Upper lobe of right lung (tissue), 1 donor: Measurements from ENCODE around the gene UTP4. TPM values are rescaled to one million over a fixed set of nuclear protein-coding genes. Genes with fewer than 3 reads are reported as not detected.

Experiments used
- ATAC-seq: fragments of 200-7000 bp; cut with Tn5 transposase; one replicate; pipeline ENCODE4 v1.9.1; 2020; ENCODE audit warnings: mild to moderate bottlenecking, moderate library complexity
- DNase-seq: peaks from one replicate; pipeline ENCODE4 v3.0.0-alpha.2; 2020
- H3K27ac ChIP-seq: fragments of 200-600 bp; one replicate; pipeline ENCODE4 v1.8.0; 2022
- H3K27me3 ChIP-seq: fragments of 200-600 bp; one replicate; pipeline ENCODE4 v1.8.0; 2022; ENCODE audit warnings: mild to moderate bottlenecking
- H3K36me3 ChIP-seq: fragments of 200-600 bp; one replicate; pipeline ENCODE4 v1.8.0; 2022
- H3K4me1 ChIP-seq: fragments of 200-600 bp; one replicate; pipeline ENCODE4 v1.8.0; 2022
- H3K4me3 ChIP-seq: fragments of 200-600 bp; one replicate; pipeline ENCODE4 v1.8.0; 2022; ENCODE audit warnings: mild to moderate bottlenecking
- H3K9me3 ChIP-seq: fragments of 200-600 bp; one replicate; pipeline ENCODE4 v1.8.0; 2022
- intact Hi-C: fragments of 100-400 bp; cut with DNase I; formaldehyde crosslinking; loops from one replicate; pipeline ENCODE4 v1.11.0; 2022
- total RNA-seq: library from RNA; stranded (reverse); fragmentation: NEBNext Ultra II Directional; extraction: Animal tissue kit (Norgen Biotek cat#: 25700); gene quantifications from one replicate; pipeline ENCODE4 v1.2.1, GENCODE V29; 2021
- TF ChIP-seq, protein P1 (sequence below): fragments of 200-600 bp; IDR thresholded peaks from one replicate; pipeline ENCODE4 v1.8.0; 2022; ENCODE audit warnings: antibody characterized with exemption
- donor health status: DM: no; HTN: yes; CAD: no; lungs with severe emphysema.

The UTP4 gene
- total RNA-seq, 1 donor from 2014 or later: 36.5 TPM

DNA sequence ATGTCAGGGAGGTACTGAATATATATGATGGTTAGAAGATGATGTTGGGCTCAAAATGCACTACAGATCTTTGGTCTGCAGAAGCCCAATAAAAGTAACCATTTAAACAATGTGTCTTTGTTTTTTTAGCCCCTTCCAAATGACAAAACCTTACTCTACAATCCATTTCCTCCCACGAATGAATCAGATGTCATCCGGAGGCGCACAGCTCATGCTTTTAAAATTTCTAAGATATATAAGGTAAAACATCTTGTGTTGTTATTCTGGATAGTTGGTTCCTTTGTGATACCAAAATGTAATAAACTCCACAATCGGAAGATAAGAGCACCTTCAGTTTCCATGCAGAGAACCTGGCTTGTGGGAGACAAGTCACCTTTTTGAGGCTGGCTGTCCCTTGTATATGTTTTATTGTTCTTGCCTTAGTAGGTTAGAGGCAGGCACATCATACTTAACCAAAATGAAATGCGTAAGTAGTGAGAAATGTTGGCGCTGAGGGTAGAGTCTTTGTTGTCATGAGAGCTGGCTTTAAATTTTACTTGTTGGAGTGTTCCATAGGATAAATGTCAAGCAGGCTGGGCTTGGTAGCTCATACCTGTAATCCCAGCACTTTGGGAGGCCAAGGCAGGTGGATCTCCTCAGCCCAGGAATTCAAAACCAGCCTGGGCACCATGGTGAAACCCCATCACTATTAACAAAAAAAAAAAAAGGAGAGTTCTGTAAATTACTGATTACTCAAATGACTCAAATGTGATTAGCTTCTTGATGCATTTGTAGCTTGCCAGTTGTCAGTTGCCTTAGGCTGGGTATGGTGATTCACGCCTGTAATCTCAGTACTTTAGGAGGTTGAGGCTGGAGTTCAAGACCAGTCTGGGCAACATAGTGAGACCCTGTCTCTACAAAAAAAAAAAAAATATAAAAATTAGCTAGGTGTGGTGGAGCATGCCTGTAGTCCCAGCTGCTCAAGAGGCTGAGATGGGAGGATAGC lies 34.8 kb downstream of the UTP4 start:
- no peaks in the 10 kb centered on the region for H3K27me3 ChIP-seq
- no peak overlapping the region for H3K4me3 ChIP-seq
- DNase-seq (no peak), ATAC-seq (no peak)
- H3K4me1 ChIP-seq: peaks cover 18% of the 10 kb centered on the region
- peaks cover 58% of the 10 kb centered on the region for H3K36me3 ChIP-seq
- intact Hi-C loops: no loop called here
- TF ChIP-seq, protein P1, sequence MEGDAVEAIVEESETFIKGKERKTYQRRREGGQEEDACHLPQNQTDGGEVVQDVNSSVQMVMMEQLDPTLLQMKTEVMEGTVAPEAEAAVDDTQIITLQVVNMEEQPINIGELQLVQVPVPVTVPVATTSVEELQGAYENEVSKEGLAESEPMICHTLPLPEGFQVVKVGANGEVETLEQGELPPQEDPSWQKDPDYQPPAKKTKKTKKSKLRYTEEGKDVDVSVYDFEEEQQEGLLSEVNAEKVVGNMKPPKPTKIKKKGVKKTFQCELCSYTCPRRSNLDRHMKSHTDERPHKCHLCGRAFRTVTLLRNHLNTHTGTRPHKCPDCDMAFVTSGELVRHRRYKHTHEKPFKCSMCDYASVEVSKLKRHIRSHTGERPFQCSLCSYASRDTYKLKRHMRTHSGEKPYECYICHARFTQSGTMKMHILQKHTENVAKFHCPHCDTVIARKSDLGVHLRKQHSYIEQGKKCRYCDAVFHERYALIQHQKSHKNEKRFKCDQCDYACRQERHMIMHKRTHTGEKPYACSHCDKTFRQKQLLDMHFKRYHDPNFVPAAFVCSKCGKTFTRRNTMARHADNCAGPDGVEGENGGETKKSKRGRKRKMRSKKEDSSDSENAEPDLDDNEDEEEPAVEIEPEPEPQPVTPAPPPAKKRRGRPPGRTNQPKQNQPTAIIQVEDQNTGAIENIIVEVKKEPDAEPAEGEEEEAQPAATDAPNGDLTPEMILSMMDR: no peak
- no peaks in the 10 kb centered on the region for H3K9me3 ChIP-seq
- no peak overlapping the region for H3K27ac ChIP-seq

DNA sequence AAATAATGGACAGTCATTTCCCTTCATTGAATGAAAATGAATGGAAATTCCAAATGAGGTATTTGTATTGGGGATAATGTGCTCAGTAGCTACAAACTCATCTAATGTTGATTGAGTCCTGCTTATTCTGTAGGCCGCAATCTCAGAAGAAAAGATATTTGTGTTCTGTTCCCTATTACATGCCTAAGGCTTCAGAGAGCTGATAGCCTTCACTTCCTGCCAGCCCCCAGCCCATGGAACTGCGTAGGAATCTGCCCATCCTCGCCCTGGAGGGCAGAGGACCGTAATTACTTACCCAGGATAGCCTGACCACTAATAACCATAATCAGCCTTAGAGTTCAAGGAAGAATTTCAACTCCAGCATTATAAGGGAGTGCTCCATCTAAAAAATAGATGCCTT lies 36.6 kb downstream of the UTP4 start:
- no peak for ATAC-seq
- Histone ChIP-seq H3K36me3 (peaks cover 48% of the 10 kb centered on the region), H3K4me3 (no peak overlapping the region), H3K4me1 (peaks cover 30% of the 10 kb centered on the region), H3K27me3 (no peaks in the 10 kb centered on the region), H3K9me3 (no peaks in the 10 kb centered on the region), H3K27ac (no peak overlapping the region)
- DNase-seq: no peak
- intact Hi-C loops: no loop called here
- TF ChIP-seq, protein P1: no peak

DNA sequence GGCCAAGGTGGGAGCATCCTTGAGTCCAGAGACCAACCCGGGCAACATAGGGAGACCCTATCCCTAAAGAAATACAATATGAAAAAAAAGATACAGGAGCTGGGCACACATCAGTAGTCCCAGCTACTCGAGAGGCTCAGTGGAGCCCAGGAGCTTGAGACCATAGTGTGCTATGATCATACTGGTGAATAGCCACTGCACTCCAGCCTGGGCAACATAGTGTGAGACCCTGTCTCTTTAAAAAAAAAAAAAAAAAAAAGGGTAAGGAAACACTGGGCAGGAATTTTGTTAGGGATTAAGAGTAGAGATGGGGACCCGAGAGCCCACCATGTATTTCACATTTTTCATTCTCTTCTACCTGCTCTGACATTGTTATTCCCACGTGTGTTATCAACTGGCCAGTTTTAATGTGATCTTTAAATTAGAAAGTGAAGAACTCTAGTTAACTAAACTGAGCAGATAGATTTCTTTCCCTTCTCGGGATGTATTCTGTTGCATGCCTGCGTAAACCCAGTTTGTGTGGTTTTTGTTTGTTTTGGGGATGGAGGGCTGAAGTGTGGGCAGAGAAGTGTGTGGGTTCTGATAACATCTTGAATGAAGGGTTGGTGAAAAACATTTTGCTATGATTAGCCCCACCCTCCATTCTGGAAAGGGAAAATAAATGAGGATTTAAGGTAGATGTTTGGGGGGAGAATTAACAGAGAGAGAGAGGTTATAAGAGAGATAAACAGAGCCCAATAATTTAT lies 37.3 kb downstream of the UTP4 start:
- Histone ChIP-seq H3K36me3 (peaks cover 40% of the 10 kb centered on the region), H3K4me3 (no peak overlapping the region), H3K9me3 (no peaks in the 10 kb centered on the region), H3K27ac (no peak overlapping the region), H3K4me1 (peaks cover 36% of the 10 kb centered on the region), H3K27me3 (no peaks in the 10 kb centered on the region)
- no peak for DNase-seq
- ATAC-seq: no peak
- TF ChIP-seq, protein P1: no peak
- intact Hi-C loops: no loop called here

DNA sequence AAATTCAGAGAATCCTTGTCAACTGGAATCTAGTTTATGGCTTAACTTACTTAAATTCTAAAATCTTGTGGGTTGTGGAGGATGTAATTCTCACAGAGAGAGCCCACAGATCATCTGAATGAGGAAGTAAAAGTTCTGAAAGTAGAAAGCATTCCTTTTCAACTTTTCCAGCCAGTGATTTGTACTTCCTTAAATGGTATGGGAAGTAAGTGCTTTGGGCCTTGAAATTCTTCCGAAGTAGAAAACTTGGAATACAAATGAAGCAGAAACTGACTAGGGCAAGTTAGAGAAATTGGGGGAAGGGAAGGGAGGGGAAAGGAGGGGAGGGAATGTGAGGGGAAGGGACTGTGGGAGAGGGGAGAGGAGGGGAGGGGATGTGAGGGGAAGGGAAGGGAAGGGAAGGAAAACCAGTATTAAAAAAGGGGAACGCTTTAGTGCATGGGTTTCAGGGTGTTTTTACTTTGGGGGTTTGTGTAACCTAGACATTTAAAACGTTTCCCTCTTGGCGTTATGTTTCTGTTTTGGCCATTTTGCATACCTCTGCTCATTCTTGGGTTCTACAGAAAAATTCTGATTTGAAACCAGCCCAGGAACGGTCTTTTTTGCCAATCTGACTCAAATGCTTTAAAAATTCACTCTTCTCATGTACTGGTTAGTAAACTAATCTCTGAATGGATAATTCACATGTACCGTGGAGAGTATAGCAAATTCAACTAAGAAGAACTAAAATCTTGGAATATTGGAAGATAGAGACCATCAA lies 39.1 kb downstream of the UTP4 start:
- H3K27me3 ChIP-seq: no peaks in the 10 kb centered on the region
- H3K9me3 ChIP-seq: no peaks in the 10 kb centered on the region
- H3K27ac ChIP-seq: peak overlapping the region; percentile 65
- TF ChIP-seq, protein P1: no peak
- intact Hi-C loops: no loop called here
- DNase-seq: no peak
- H3K36me3 ChIP-seq: peaks cover 23% of the 10 kb centered on the region
- H3K4me1 ChIP-seq: peaks cover 31% of the 10 kb centered on the region
- no peak overlapping the region for H3K4me3 ChIP-seq
- peak; percentile 40 for ATAC-seq

DNA sequence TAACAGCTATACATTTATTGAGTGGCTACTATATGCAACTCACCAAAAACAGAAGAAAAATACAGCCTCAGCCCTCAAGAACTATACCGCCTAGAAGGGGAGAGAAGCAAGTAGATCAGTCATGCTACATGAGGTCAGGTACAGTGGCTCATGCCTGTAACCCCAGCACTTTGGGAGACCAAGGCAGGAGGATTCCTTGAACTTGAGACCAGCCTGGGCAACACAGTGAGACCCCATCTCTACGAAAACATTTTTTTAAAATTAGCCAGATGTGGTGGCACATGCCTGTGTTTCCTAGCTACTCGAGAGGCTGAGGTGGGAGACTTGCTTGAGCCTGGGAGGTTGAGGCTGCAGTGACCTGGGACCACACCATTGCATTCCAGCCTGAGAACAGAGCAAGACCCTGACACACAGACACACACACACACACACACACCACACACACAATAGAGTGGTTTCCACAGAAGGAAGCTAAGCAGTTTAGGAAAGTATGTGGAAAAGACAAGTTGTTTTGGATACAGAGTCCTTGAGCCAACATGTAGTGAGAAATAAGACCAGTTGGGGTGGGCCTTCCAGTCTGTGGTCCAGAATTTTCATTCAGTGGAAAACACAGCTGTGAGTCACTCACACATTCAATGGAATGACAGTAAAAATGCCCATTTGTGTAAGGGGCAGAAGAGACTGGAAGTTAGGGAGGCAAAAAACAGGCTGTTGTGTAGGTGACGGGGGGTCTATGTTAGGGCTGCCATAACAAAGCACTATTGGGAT lies 43.8 kb downstream of the UTP4 start:
- intact Hi-C loops: no loop called here
- DNase-seq (no peak), ATAC-seq (no peak)
- Histone ChIP-seq H3K36me3 (no peaks in the 10 kb centered on the region), H3K4me3 (no peak overlapping the region), H3K27ac (peak overlapping the region; percentile 8), H3K27me3 (no peaks in the 10 kb centered on the region), H3K4me1 (peaks cover 31% of the 10 kb centered on the region), H3K9me3 (no peaks in the 10 kb centered on the region)
- TF ChIP-seq, protein P1: no peak
